ENCODE measurements around the gene CHRNA1.
A peak's percentile ranks its signal among the peaks of the same experiment; 100 is the strongest.

The CHRNA1 gene

DNA sequence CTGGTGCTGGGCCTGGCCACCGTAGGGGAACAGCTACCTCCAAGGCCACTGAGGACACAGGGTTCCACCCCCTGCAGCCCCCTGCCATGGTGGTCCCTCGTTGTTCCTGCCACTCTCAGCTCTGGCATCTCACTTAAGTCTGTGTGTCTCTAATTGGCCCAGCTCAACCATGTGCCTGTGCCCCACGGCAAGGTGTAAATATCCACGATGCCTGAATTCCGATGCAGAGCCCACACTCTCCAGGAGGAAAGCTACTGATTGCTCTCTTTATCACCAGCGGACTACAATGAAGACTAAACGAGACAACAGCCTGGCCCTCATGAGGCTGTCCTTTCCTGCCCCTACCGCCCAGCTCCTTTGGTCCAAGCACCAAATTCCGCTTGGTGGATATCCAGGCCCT lies 17.0 kb upstream of the CHRNA1 start:
- Histone ChIP-seq H3K36me3 (ENCODE audit: control insufficient read depth, insufficient read depth, low read length, severe bottlenecking) (no peaks in the 10 kb centered on the region), H3K4me1 (ENCODE audit: control insufficient read depth, insufficient read depth, low read length) (peaks cover 16% of the 10 kb centered on the region), H3K27me3 (replicated peaks; ENCODE audit: control insufficient read depth, insufficient read depth, low read length) (no peaks in the 10 kb centered on the region), H3K9ac (ENCODE audit: low read length) (no peak overlapping the region), H3K9me3 (ENCODE audit: control insufficient read depth, low read length) (no peaks in the 10 kb centered on the region), H3K4me3 (ENCODE audit: low read length) (no peak overlapping the region)
- DNase-seq (ENCODE audit: low read depth) = no peak

DNA sequence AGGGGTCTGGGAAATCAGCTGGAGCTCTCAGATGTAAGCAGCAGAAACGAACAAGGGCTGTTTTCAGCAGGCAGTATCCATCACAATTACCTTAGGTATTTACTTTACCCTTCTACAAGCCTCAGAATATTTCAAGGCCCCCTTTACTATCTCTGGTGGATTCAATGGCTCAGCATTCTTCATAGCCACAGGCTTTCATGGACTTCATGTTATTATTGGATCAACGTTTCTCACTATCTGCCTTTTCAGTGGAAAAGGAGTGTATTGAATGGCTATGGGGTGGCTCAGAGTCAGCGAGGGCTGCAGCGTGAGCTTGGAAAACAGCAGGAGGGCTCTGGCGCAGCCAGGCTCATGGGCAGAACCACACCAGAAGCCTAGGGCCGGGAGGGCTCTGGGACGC lies 16.6 kb upstream of the CHRNA1 start:
- no peak overlapping the region for H3K4me3 ChIP-seq (ENCODE audit: low read length)
- H3K9me3 ChIP-seq (ENCODE audit: control insufficient read depth, low read length) = no peaks in the 10 kb centered on the region
- H3K9ac ChIP-seq (ENCODE audit: low read length) = no peak overlapping the region
- H3K36me3 ChIP-seq (ENCODE audit: control insufficient read depth, insufficient read depth, low read length, severe bottlenecking) = no peaks in the 10 kb centered on the region
- no peak for DNase-seq (ENCODE audit: low read depth)
- H3K4me1 ChIP-seq (ENCODE audit: control insufficient read depth, insufficient read depth, low read length) = peaks cover 15% of the 10 kb centered on the region
- no peaks in the 10 kb centered on the region for H3K27me3 ChIP-seq (replicated peaks; ENCODE audit: control insufficient read depth, insufficient read depth, low read length)

DNA sequence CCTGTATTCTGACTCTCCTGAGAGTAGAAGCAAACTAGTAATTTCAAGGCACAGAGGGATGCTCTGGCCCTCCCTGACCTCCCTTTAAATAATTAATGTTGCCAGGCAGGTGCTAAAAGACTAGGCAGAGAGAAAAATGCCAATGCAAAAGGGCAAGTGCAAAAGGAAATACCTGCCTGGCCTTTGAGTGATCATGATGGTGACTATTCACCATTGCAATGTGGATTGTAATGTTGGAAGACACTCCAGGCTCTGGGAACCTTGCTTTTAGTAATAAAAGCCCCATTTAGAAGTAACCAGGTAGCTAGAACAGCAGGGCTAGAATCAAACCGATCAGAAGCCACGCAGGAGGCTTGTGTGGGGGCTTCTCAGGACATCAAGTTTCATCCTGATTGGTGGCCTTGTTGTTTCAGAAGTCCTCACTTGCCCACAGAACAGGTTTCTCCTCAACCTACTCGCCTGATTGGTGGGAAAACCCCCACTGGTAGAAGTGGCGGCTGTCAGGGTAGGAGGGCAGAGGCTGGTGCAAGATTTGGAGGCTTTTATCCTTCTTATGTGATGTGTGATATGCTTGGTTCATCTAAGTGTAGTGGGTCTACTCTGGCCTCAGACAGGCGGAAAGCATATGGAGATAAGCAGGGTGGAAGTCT lies 16.0 kb upstream of the CHRNA1 start:
- H3K27me3 ChIP-seq (replicated peaks; ENCODE audit: control insufficient read depth, insufficient read depth, low read length) = no peaks in the 10 kb centered on the region
- DNase-seq (ENCODE audit: low read depth) = no peak
- H3K4me1 ChIP-seq (ENCODE audit: control insufficient read depth, insufficient read depth, low read length) = peaks cover 10% of the 10 kb centered on the region
- no peak overlapping the region for H3K4me3 ChIP-seq (ENCODE audit: low read length)
- H3K9me3 ChIP-seq (ENCODE audit: control insufficient read depth, low read length) = no peaks in the 10 kb centered on the region
- H3K36me3 ChIP-seq (ENCODE audit: control insufficient read depth, insufficient read depth, low read length, severe bottlenecking) = no peaks in the 10 kb centered on the region
- no peak overlapping the region for H3K9ac ChIP-seq (ENCODE audit: low read length)

DNA sequence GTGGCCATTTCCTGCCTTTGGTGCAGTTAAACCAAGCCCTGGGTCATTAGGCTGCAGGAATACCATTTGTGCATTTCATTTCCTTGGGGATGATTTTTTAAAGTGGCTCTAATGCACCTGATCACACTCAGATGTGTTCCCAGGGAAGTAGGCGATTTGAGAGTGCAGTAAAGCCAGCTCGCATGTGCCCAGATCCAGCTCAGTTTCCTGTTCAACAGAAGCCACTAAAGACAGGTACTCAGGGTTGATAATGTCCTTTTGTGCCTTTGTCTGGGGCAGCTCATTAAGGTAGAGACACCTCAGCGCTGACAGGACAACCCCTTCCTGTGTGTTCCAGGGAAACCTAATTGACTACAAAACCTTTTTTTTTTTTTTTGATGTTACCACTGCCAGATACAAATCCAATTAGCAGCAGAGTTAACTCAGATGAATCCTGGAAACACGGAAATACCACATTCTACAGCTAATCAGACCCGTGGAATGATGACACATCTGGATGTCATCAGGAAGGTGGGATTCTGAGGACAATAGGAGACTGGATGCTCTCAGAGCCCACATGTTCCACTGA lies 15.2 kb upstream of the CHRNA1 start:
- Histone ChIP-seq H3K4me1 (ENCODE audit: control insufficient read depth, insufficient read depth, low read length) (peaks cover 9% of the 10 kb centered on the region), H3K9me3 (ENCODE audit: control insufficient read depth, low read length) (no peaks in the 10 kb centered on the region), H3K9ac (ENCODE audit: low read length) (no peak overlapping the region), H3K4me3 (ENCODE audit: low read length) (no peak overlapping the region), H3K27me3 (replicated peaks; ENCODE audit: control insufficient read depth, insufficient read depth, low read length) (no peaks in the 10 kb centered on the region), H3K36me3 (ENCODE audit: control insufficient read depth, insufficient read depth, low read length, severe bottlenecking) (no peaks in the 10 kb centered on the region)
- peak; percentile 28 for DNase-seq (ENCODE audit: low read depth)

DNA sequence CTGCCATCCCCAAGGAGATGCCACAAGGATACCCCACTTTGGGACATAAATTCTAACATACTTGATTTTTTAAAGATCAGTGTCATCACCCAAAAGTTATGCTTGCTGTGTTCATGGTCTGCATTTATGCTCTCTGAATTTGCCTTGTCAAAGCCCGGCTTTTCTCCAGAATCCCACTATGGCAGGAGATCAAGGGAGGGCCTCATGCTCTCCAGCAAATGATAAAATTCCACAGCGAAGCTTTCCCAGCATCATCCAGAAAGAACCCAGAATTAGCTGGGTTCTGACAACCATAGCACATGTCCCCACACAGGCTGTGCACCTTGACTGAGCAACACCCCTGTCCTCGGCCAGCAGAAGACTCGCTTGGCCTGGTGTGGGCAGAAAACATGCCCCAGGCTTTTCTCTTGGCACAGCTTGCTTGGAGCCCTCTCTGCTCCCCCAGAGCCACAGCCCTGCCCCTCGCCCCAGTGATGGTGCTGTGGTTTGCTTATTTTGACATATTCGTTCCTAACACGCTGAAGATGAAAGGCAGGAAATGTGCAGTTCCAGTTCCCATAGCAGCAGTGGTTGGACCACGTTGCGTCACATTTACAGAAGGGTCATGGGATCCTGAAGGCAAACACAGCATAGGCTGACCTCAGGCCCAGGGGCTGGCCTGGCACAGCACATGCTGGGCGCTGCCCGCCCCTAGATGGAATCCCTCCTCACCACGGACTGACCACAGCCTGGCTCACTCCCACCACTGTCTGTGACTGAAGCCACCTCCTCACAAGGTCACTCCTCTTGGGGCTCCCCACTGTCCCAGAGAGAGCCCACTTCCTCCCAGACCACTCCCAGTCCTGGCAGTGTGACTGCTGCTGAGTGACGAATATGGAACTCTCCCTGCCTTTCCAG lies 14.1 kb upstream of the CHRNA1 start:
- Histone ChIP-seq H3K27me3 (replicated peaks; ENCODE audit: control insufficient read depth, insufficient read depth, low read length) (no peaks in the 10 kb centered on the region), H3K9me3 (ENCODE audit: control insufficient read depth, low read length) (no peaks in the 10 kb centered on the region), H3K9ac (ENCODE audit: low read length) (no peak overlapping the region), H3K36me3 (ENCODE audit: control insufficient read depth, insufficient read depth, low read length, severe bottlenecking) (no peaks in the 10 kb centered on the region), H3K4me3 (ENCODE audit: low read length) (no peak overlapping the region), H3K4me1 (ENCODE audit: control insufficient read depth, insufficient read depth, low read length) (peaks cover 9% of the 10 kb centered on the region)
- peak; percentile 72 for DNase-seq (ENCODE audit: low read depth)

DNA sequence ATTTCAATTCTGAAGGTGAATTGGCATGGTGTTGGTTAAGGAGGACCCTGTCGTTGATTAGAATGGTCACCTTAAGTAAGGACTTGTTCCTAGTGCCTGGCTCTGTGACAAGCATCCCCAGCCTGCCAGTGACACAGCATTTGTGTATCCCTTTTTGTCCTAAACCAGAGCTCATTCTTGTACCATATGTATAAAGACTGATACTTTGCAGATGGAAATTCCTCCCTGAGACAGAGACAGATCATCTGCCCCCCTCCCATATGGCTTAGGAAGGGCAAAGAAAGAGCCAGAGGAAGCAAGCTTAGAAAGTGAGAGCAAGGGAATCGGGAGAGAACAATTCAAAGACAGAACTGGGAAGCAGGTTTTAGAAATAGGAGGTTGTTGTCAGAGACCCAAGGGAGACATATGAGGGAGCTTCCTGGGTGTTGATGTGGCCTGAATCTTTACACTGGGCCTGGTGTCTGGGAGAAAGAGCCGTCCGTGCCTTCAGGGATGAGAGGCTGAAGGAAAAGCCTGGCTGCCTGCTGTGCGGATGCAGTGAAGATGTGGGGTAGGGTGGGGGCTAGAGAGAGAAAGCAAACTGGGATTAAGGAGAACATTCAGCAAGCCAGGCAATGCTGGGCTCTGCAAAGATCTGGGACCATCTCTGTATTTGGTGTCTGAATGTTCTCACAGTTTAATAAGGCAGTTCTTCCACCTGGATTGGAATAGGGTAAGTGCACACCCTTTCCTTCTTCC lies 13.2 kb upstream of the CHRNA1 start:
- no peaks in the 10 kb centered on the region for H3K27me3 ChIP-seq (replicated peaks; ENCODE audit: control insufficient read depth, insufficient read depth, low read length)
- DNase-seq (ENCODE audit: low read depth) = no peak
- peaks cover 15% of the 10 kb centered on the region for H3K4me1 ChIP-seq (ENCODE audit: control insufficient read depth, insufficient read depth, low read length)
- H3K9ac ChIP-seq (ENCODE audit: low read length) = no peak overlapping the region
- H3K36me3 ChIP-seq (ENCODE audit: control insufficient read depth, insufficient read depth, low read length, severe bottlenecking) = no peaks in the 10 kb centered on the region
- no peak overlapping the region for H3K4me3 ChIP-seq (ENCODE audit: low read length)
- H3K9me3 ChIP-seq (ENCODE audit: control insufficient read depth, low read length) = no peaks in the 10 kb centered on the region

DNA sequence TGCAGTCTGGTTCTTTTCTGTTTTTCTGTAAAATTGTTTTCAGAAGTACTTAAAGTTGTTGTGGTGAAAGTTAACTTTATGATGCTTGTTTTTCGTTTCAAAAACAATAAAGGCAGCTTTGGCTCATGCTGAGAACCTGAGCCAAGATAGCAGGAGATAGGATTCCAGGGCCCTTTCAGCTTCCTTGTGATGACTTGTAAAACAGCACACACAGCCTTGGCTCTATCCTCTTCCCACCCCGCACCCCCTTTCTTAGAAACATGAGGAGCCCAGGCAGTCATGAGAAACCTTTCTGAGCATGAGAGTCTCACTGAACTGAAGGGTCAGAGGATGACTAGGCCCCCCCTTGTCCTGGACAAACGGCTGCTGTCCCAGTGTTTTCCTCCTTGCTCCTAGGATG lies 12.4 kb upstream of the CHRNA1 start:
- H3K4me1 ChIP-seq (ENCODE audit: control insufficient read depth, insufficient read depth, low read length) = peaks cover 23% of the 10 kb centered on the region
- no peak for DNase-seq (ENCODE audit: low read depth)

DNA sequence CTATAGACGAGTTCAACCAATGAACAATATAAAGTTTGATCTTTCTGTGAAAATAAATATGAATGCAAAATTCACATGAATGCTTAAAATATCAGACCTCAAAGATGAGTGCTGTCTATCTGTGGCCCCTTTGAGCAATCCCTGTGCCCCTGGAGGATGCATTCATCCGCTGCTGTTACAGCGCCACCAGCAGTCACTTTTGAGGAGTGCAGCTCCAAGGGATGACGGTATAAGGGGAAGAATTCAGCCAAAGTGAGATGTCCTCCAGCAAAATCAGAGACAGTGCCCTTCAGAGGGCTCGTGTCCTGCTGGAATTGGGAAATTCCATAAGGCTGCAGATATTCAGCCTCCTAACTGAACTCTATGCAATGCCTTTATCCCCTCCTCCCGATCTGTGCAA lies 12.0 kb upstream of the CHRNA1 start:
- H3K4me3 ChIP-seq (ENCODE audit: low read length) = no peak overlapping the region
- no peak for DNase-seq (ENCODE audit: low read depth)
- no peaks in the 10 kb centered on the region for H3K9me3 ChIP-seq (ENCODE audit: control insufficient read depth, low read length)
- no peaks in the 10 kb centered on the region for H3K36me3 ChIP-seq (ENCODE audit: control insufficient read depth, insufficient read depth, low read length, severe bottlenecking)
- peaks cover 28% of the 10 kb centered on the region for H3K4me1 ChIP-seq (ENCODE audit: control insufficient read depth, insufficient read depth, low read length)
- no peaks in the 10 kb centered on the region for H3K27me3 ChIP-seq (replicated peaks; ENCODE audit: control insufficient read depth, insufficient read depth, low read length)
- H3K9ac ChIP-seq (ENCODE audit: low read length) = no peak overlapping the region

More for the DNA sequence above, 12.4 kb upstream of the CHRNA1 start:
- Histone ChIP-seq H3K27me3 (replicated peaks; ENCODE audit: control insufficient read depth, insufficient read depth, low read length) (no peaks in the 10 kb centered on the region), H3K9me3 (ENCODE audit: control insufficient read depth, low read length) (no peaks in the 10 kb centered on the region), H3K36me3 (ENCODE audit: control insufficient read depth, insufficient read depth, low read length, severe bottlenecking) (no peaks in the 10 kb centered on the region), H3K4me3 (ENCODE audit: low read length) (no peak overlapping the region), H3K9ac (ENCODE audit: low read length) (no peak overlapping the region)

DNA sequence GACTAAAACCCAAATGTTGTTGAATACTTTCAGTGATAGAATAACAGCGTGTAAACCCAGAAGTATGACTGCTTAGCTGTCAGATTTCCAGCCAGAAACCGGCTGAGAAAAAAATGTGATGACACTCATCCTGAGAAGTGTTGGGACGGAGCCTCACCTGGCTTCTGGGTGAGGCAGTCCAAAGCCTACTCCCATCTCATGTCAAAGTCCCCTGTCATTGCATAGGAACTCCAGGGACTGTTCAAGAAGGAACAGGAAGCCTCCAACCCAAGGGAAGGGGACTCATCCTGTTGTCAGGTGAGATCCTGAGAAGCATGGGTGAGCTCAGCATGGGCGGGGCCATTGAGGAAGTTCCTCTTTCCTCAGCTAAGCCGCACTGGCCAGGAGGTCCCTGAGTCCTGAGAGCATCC lies 11.3 kb upstream of the CHRNA1 start:
- Histone ChIP-seq H3K36me3 (ENCODE audit: control insufficient read depth, insufficient read depth, low read length, severe bottlenecking) (no peaks in the 10 kb centered on the region), H3K4me1 (ENCODE audit: control insufficient read depth, insufficient read depth, low read length) (peaks cover 30% of the 10 kb centered on the region), H3K9me3 (ENCODE audit: control insufficient read depth, low read length) (no peaks in the 10 kb centered on the region), H3K4me3 (ENCODE audit: low read length) (no peak overlapping the region), H3K27me3 (replicated peaks; ENCODE audit: control insufficient read depth, insufficient read depth, low read length) (no peaks in the 10 kb centered on the region), H3K9ac (ENCODE audit: low read length) (no peak overlapping the region)
- no peak for DNase-seq (ENCODE audit: low read depth)

DNA sequence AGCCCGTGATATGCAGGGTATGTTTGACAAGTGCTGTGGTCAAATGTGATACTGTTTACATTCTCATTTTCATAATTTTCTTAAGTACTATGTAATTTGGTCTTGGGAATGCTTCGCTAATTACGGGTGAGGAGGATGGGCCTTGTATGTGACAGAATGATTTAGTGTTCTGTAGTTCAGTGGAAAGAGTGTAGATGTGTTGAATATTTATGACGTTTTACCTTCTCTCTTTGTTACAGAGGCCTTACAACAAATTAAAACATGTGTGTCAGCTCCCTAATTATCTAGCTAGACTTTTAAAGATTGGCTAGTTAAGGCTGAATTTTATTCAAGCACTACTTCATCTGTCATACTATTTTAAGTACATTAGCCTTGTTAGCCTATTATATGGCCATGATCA lies 10.6 kb upstream of the CHRNA1 start:
- Histone ChIP-seq H3K9ac (ENCODE audit: low read length) (no peak overlapping the region), H3K9me3 (ENCODE audit: control insufficient read depth, low read length) (no peaks in the 10 kb centered on the region), H3K36me3 (ENCODE audit: control insufficient read depth, insufficient read depth, low read length, severe bottlenecking) (no peaks in the 10 kb centered on the region), H3K4me1 (ENCODE audit: control insufficient read depth, insufficient read depth, low read length) (peaks cover 30% of the 10 kb centered on the region), H3K4me3 (ENCODE audit: low read length) (no peak overlapping the region), H3K27me3 (replicated peaks; ENCODE audit: control insufficient read depth, insufficient read depth, low read length) (no peaks in the 10 kb centered on the region)
- no peak for DNase-seq (ENCODE audit: low read depth)

DNA sequence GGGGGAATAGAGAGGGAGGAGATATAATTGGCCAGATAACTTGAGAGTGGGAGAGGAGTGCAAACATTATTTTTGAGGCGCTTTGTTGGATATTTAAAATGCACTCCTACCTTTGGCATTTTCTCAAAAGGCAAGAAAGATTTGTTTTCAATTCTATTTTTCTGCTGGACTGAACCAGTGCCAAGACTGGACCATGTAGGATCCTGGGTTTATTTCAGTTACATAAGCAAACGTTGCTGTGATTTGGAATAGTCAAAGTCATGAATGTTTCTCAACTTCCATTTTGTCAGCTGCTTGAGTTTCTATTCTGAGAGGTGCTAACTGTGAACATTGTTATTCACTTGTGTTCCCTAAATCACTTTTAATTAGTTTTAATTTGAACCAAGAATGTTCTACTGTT lies 8.9 kb upstream of the CHRNA1 start:
- H3K4me3 ChIP-seq (ENCODE audit: low read length) = no peak overlapping the region
- H3K9ac ChIP-seq (ENCODE audit: low read length) = no peak overlapping the region
- H3K9me3 ChIP-seq (ENCODE audit: control insufficient read depth, low read length) = no peaks in the 10 kb centered on the region
- H3K4me1 ChIP-seq (ENCODE audit: control insufficient read depth, insufficient read depth, low read length) = peaks cover 21% of the 10 kb centered on the region
- no peak for DNase-seq (ENCODE audit: low read depth)
- H3K36me3 ChIP-seq (ENCODE audit: control insufficient read depth, insufficient read depth, low read length, severe bottlenecking) = no peaks in the 10 kb centered on the region
- no peaks in the 10 kb centered on the region for H3K27me3 ChIP-seq (replicated peaks; ENCODE audit: control insufficient read depth, insufficient read depth, low read length)

All from adipocyte (in vitro differentiated cells).